HUES6 (cell line): Measurements from ENCODE around the gene ARHGEF4.

ENCODE experiments used
- H3K27ac ChIP-seq: 2 replicates; pipeline ENCODE4 v1.7.0; 2013; ENCODE audit warnings: low read depth, mild to moderate bottlenecking, low read length, inconsistent platforms
- H3K27me3 ChIP-seq: 2 replicates; pipeline ENCODE4 v1.6.1; 2013; ENCODE audit warnings: low read length; ENCODE audit not compliant: control insufficient read depth, insufficient read depth
- H3K36me3 ChIP-seq: 2 replicates; pipeline ENCODE4 v1.6.1; 2013; ENCODE audit warnings: low read length; ENCODE audit not compliant: control insufficient read depth, insufficient read depth
- H3K4me1 ChIP-seq: 2 replicates; pipeline ENCODE4 v1.6.1; 2013; ENCODE audit warnings: low read length; ENCODE audit not compliant: control insufficient read depth, insufficient read depth
- H3K4me3 ChIP-seq: 2 replicates; pipeline ENCODE4 v1.5.1; 2013; ENCODE audit warnings: low read depth, low read length
- H3K9ac ChIP-seq: one replicate; pipeline ENCODE4 v1.6.1; 2013; ENCODE audit warnings: mild to moderate bottlenecking, low read length
- H3K9me3 ChIP-seq: 2 replicates; pipeline ENCODE4 v1.6.1; 2013; ENCODE audit warnings: low read depth, low read length; ENCODE audit not compliant: control insufficient read depth, insufficient read depth

The ARHGEF4 gene

GRCh38 chr2:130826821-130827501 lies 9.8 kb upstream of the ARHGEF4 start:
- Histone ChIP-seq H3K27ac (no peak overlapping the region), H3K9me3 (no peaks in the 10 kb centered on the region), H3K27me3 (no peaks in the 10 kb centered on the region)

GRCh38 chr2:130827502-130828251 lies 9.0 kb upstream of the ARHGEF4 start:
- Histone ChIP-seq H3K36me3 (no peaks in the 10 kb centered on the region), H3K27ac (no peak overlapping the region), H3K9ac (peak overlapping the region; percentile 2), H3K27me3 (no peaks in the 10 kb centered on the region), H3K9me3 (no peaks in the 10 kb centered on the region), H3K4me3 (no peak overlapping the region), H3K4me1 (peaks cover 36% of the 10 kb centered on the region)

More at GRCh38 chr2:130826821-130827501, 9.8 kb upstream of the ARHGEF4 start:
- no peak overlapping the region for H3K4me3 ChIP-seq
- H3K9ac ChIP-seq, result no peak overlapping the region
- peaks cover 36% of the 10 kb centered on the region for H3K4me1 ChIP-seq
- H3K36me3 ChIP-seq, result no peaks in the 10 kb centered on the region

- H3K9ac ChIP-seq, result peak overlapping the region; percentile 29
- no peak overlapping the region for H3K27ac ChIP-seq
Observed at GRCh38 chr2:130828461-130828860, 8.3 kb upstream of the ARHGEF4 start.

DNA sequence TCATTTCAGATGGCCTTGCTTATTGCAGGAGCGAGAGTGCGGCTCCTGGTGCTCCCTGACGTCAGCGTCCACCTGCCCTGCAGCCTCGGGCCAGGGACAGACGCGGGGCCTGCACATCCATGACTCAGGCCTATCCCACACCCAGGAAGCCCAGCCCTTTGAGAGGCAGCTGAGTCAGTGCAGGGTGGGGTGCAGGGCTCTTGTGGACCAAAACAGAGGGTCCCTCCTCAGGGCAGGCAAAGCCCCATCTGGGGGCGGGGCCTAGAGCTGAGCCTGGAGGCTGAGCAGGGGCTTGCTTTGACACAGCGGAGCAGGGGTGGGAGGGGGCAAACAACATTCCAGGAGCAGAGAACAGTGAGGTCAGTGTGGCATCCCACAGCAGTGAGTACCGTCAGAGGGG lies 7.7 kb upstream of the ARHGEF4 start:
- H3K4me1 ChIP-seq, result peaks cover 38% of the 10 kb centered on the region
- H3K9ac ChIP-seq, result peak overlapping the region; percentile 29
- no peak overlapping the region for H3K27ac ChIP-seq
- H3K4me3 ChIP-seq, result no peak overlapping the region
- no peaks in the 10 kb centered on the region for H3K9me3 ChIP-seq
- H3K36me3 ChIP-seq, result no peaks in the 10 kb centered on the region
- no peaks in the 10 kb centered on the region for H3K27me3 ChIP-seq

More at GRCh38 chr2:130828461-130828860, 8.3 kb upstream of the ARHGEF4 start:
- Histone ChIP-seq H3K9me3 (no peaks in the 10 kb centered on the region), H3K4me1 (peaks cover 36% of the 10 kb centered on the region), H3K4me3 (no peak overlapping the region), H3K27me3 (no peaks in the 10 kb centered on the region), H3K36me3 (no peaks in the 10 kb centered on the region)

- H3K9ac ChIP-seq, result no peak overlapping the region
- peaks cover 6% of the 10 kb centered on the region; the same call in 1 of the 2 replicates for H3K27me3 ChIP-seq
- no peaks in the 10 kb centered on the region for H3K9me3 ChIP-seq
- H3K27ac ChIP-seq, result no peak overlapping the region
- H3K36me3 ChIP-seq, result no peaks in the 10 kb centered on the region
- H3K4me3 ChIP-seq, result no peak overlapping the region
- H3K4me1 ChIP-seq, result peaks cover 42% of the 10 kb centered on the region
Observed at GRCh38 chr2:130830538-130830937, 6.2 kb upstream of the ARHGEF4 start.

DNA sequence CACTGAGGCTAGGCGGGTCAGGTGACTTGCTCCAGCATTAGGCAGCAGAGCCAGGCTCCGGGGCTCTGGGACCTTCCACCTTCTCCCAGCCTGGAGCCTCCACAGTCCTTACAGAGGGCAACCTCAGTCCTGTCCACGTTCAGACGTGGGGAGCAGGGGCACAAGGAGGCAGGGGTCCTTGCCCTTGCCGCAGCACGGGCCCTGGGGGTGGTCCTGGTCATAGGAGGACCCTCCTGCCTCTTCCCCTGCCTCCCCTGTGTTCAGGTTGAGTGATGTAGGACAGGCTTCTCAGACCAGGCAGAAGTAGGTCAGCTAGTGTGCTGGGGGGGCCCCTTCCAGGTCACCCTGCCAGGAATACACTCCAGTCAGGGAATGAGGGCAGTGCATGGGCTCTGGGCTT lies 5.4 kb upstream of the ARHGEF4 start:
- H3K4me3 ChIP-seq, result no peak overlapping the region
- H3K9ac ChIP-seq, result no peak overlapping the region
- peaks cover 14% of the 10 kb centered on the region for H3K27me3 ChIP-seq
- no peak overlapping the region for H3K27ac ChIP-seq
- H3K9me3 ChIP-seq, result no peaks in the 10 kb centered on the region
- H3K4me1 ChIP-seq, result peaks cover 48% of the 10 kb centered on the region
- no peaks in the 10 kb centered on the region for H3K36me3 ChIP-seq

DNA sequence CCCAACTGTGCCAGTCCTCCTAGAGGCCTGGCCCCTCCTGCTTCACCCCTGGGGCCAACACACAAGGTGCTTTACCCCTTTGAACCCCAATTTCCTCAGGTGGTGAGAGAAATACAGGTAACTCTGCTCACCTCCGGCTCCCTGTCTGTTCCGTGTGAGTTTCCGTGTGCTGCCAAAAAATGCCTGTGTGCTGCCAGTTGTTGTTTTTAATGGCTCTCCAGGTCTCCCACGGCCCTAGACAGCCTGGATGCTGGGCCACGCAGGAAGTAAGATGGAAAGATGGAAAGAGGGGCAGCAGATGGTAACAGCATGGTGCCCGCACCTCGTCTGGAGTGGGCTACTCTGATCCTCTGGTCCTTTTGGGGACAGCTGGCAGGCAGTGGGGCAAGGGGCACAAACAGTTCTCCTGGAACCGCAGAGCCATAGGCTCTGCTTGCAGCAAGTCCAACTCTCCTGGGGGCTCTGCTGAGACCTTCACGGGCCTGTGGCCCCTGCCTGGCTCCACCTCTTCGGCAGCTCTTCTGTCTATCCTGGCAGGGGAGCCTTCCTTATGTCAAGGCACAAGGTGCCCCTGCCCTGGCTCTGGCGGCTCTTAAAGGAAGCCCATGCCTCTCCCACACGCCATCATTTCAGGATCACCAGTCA lies 4.3 kb upstream of the ARHGEF4 start:
- peaks cover 24% of the 10 kb centered on the region for H3K27me3 ChIP-seq
- H3K4me1 ChIP-seq, result peaks cover 38% of the 10 kb centered on the region
- no peaks in the 10 kb centered on the region for H3K9me3 ChIP-seq
- no peaks in the 10 kb centered on the region for H3K36me3 ChIP-seq
- H3K27ac ChIP-seq, result no peak overlapping the region
- no peak overlapping the region for H3K4me3 ChIP-seq
- no peak overlapping the region for H3K9ac ChIP-seq

GRCh38 chr2:130834091-130834930 lies 2.4 kb upstream of the ARHGEF4 start:
- Histone ChIP-seq H3K4me3 (no peak overlapping the region), H3K36me3 (no peaks in the 10 kb centered on the region), H3K27ac (no peak overlapping the region), H3K27me3 (peaks cover 41% of the 10 kb centered on the region), H3K4me1 (peaks cover 19% of the 10 kb centered on the region), H3K9ac (no peak overlapping the region), H3K9me3 (no peaks in the 10 kb centered on the region)

GRCh38 chr2:130834931-130835765 lies 1.6 kb upstream of the ARHGEF4 start:
- no peaks in the 10 kb centered on the region for H3K9me3 ChIP-seq
- peaks cover 44% of the 10 kb centered on the region for H3K27me3 ChIP-seq
- no peaks in the 10 kb centered on the region for H3K36me3 ChIP-seq
- no peak overlapping the region for H3K27ac ChIP-seq
- H3K4me1 ChIP-seq, result peaks cover 19% of the 10 kb centered on the region
- H3K4me3 ChIP-seq, result no peak overlapping the region
- no peak overlapping the region for H3K9ac ChIP-seq

- no peak overlapping the region for H3K9ac ChIP-seq
Observed at GRCh38 chr2:130835766-130836015, 1.0 kb upstream of the ARHGEF4 start.

More at GRCh38 chr2:130835766-130836015, 1.0 kb upstream of the ARHGEF4 start:
- Histone ChIP-seq H3K27me3 (peaks cover 50% of the 10 kb centered on the region), H3K4me1 (peaks cover 19% of the 10 kb centered on the region), H3K27ac (no peak overlapping the region), H3K36me3 (no peaks in the 10 kb centered on the region), H3K4me3 (no peak overlapping the region), H3K9me3 (no peaks in the 10 kb centered on the region)
